DOHH2 (cell line): ENCODE results near the gene PHF10.

Experiments
- H3F3A ChIP-seq: fragments of 200-600 bp; sonication (generic), shearing (Covaris generic); 2 replicates; pipeline ENCODE4 v1.6.0; 2016; ENCODE audit warnings: antibody characterized with exemption, mild to moderate bottlenecking; ENCODE audit not compliant: control insufficient read depth, insufficient read depth
- H3K27ac ChIP-seq: fragments of 200-600 bp; sonication (generic); 2 replicates; pipeline ENCODE4 v1.5.1; 2014; ENCODE audit warnings: low read depth, mild to moderate bottlenecking, low read length, moderate library complexity
- H3K27me3 ChIP-seq: fragments of 200-600 bp; sonication (generic); 2 replicates; pipeline ENCODE4 v1.6.1; 2014; ENCODE audit warnings: mild to moderate bottlenecking, low read length, mixed read lengths; ENCODE audit not compliant: control insufficient read depth
- H3K36me3 ChIP-seq: fragments of 200-600 bp; sonication (generic); 2 replicates; pipeline ENCODE4 v1.6.1; 2014; ENCODE audit warnings: mild to moderate bottlenecking, low read length, moderate library complexity, mixed read lengths; ENCODE audit not compliant: control insufficient read depth
- H3K4me1 ChIP-seq: fragments of 200-600 bp; sonication (generic); 2 replicates; pipeline ENCODE4 v1.6.1; 2014; ENCODE audit warnings: mild to moderate bottlenecking, low read length, mixed read lengths; ENCODE audit not compliant: control insufficient read depth
- H3K4me2 ChIP-seq: fragments of 200-600 bp; sonication (generic); 2 replicates; pipeline ENCODE4 v1.6.0; 2014; ENCODE audit warnings: mild to moderate bottlenecking, low read length, moderate library complexity
- H3K4me3 ChIP-seq: fragments of 200-600 bp; sonication (generic); 2 replicates; pipeline ENCODE4 v1.5.1; 2014; ENCODE audit warnings: mild to moderate bottlenecking, low read length, mixed read lengths
- H3K79me2 ChIP-seq: fragments of 200-600 bp; sonication (generic); 2 replicates; pipeline ENCODE4 v1.6.1; 2014; ENCODE audit warnings: mild to moderate bottlenecking, low read length, mixed read lengths; ENCODE audit not compliant: control insufficient read depth
- H3K9me2 ChIP-seq: fragments of 200-600 bp; sonication (generic); replicated peaks from 2 replicates; pipeline ENCODE4 v1.6.1; 2014; ENCODE audit warnings: mild to moderate bottlenecking, low read length, mixed read lengths; ENCODE audit not compliant: control insufficient read depth
- H3K9me3 ChIP-seq: fragments of 200-600 bp; sonication (generic); 2 replicates; pipeline ENCODE4 v1.6.1; 2014; ENCODE audit warnings: antibody characterized with exemption, low read length, mixed read lengths; ENCODE audit not compliant: control insufficient read depth, insufficient read depth
- H4K20me1 ChIP-seq: fragments of 200-600 bp; sonication (generic); 2 replicates; pipeline ENCODE4 v1.6.0; 2014; ENCODE audit warnings: low read depth, mild to moderate bottlenecking, antibody characterized with exemption, low read length, moderate library complexity; ENCODE audit not compliant: control insufficient read depth, insufficient read depth
- CTCF ChIP-seq: fragments of 200-600 bp; sonication (generic); IDR thresholded peaks from one replicate; pipeline ENCODE4 v1.5.1; 2014; ENCODE audit warnings: antibody characterized with exemption, mild to moderate bottlenecking, low read depth, low read length; ENCODE audit not compliant: poor library complexity, severe bottlenecking
- EZH2phosphoT487 ChIP-seq: fragments of 200-600 bp; sonication (generic); IDR thresholded peaks from 2 replicates; pipeline ENCODE4 v1.6.1; 2017; ENCODE audit warnings: borderline replicate concordance, mild to moderate bottlenecking, antibody characterized with exemption, low read length, moderate library complexity, mixed read lengths

The PHF10 gene

DNA sequence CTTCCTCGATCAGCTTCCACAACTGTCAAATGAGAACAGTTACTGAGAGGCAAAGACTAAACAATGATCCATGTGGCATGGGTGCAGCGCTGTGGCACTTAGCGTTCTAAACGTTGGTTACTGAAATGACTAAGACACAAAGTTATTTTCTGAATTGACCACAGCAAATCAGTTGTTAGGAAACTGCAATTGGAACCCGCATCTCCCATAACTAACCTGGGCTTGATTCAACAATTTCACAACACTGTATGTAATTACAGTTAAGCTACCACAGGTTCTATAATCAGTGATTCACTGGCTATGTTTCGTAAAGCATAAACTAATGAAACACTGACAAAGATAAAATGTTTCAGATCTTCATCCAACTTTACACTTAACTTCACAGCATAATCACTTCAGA, 35.0 kb downstream of the PHF10 start:
- Histone ChIP-seq H3K79me2 (peaks cover 37% of the 10 kb centered on the region), H3K27me3 (no peaks in the 10 kb centered on the region), H3K9me3 (peaks cover 13% of the 10 kb centered on the region), H3K27ac (no peak overlapping the region), H3K4me3 (no peak overlapping the region), H4K20me1 (no peaks in the 10 kb centered on the region), H3F3A (no peaks in the 10 kb centered on the region), H3K4me2 (no peak overlapping the region), H3K4me1 (no peaks in the 10 kb centered on the region), H3K36me3 (peaks cover 52% of the 10 kb centered on the region), H3K9me2 (no peaks in the 10 kb centered on the region)
- TF ChIP-seq CTCF (no peak), EZH2phosphoT487 (no peak)

GRCh38 chr6:169685860-169686259, 38.4 kb downstream of the PHF10 start:
- H3K4me1 ChIP-seq, result no peaks in the 10 kb centered on the region
- no peak overlapping the region for H3K27ac ChIP-seq
- peaks cover 13% of the 10 kb centered on the region for H3K9me3 ChIP-seq
- no peak overlapping the region for H3K4me3 ChIP-seq
- TF ChIP-seq CTCF (no peak), EZH2phosphoT487 (no peak)
- H3K9me2 ChIP-seq, result no peaks in the 10 kb centered on the region
- peaks cover 67% of the 10 kb centered on the region for H3K36me3 ChIP-seq
- H3K27me3 ChIP-seq, result no peaks in the 10 kb centered on the region
- H4K20me1 ChIP-seq, result no peaks in the 10 kb centered on the region
- no peaks in the 10 kb centered on the region for H3F3A ChIP-seq
- peaks cover 31% of the 10 kb centered on the region for H3K79me2 ChIP-seq
- no peak overlapping the region for H3K4me2 ChIP-seq

- H3K36me3 ChIP-seq, result peaks cover 73% of the 10 kb centered on the region
- H4K20me1 ChIP-seq, result no peaks in the 10 kb centered on the region
- H3K4me3 ChIP-seq, result no peak overlapping the region
- no peak overlapping the region for H3K4me2 ChIP-seq
- H3K9me2 ChIP-seq, result no peaks in the 10 kb centered on the region
- H3F3A ChIP-seq, result no peaks in the 10 kb centered on the region
- no peaks in the 10 kb centered on the region for H3K4me1 ChIP-seq
- peaks cover 29% of the 10 kb centered on the region for H3K79me2 ChIP-seq
- peaks cover 13% of the 10 kb centered on the region for H3K9me3 ChIP-seq
- TF ChIP-seq EZH2phosphoT487 (no peak), CTCF (no peak)
- H3K27me3 ChIP-seq, result no peaks in the 10 kb centered on the region
- no peak overlapping the region for H3K27ac ChIP-seq
Observed at GRCh38 chr6:169684056-169684455, 40.2 kb downstream of the PHF10 start.

- Histone ChIP-seq H4K20me1 (no peaks in the 10 kb centered on the region), H3K27ac (no peak overlapping the region), H3F3A (no peaks in the 10 kb centered on the region), H3K36me3 (peaks cover 45% of the 10 kb centered on the region), H3K79me2 (peaks cover 12% of the 10 kb centered on the region), H3K4me1 (no peaks in the 10 kb centered on the region), H3K4me3 (no peak overlapping the region), H3K27me3 (no peaks in the 10 kb centered on the region), H3K9me3 (no peaks in the 10 kb centered on the region; the same call in 1 of the 2 replicates), H3K4me2 (no peak overlapping the region), H3K9me2 (no peaks in the 10 kb centered on the region)
- no peak for TF ChIP-seq CTCF
- no peak for TF ChIP-seq EZH2phosphoT487
Observed at GRCh38 chr6:169678342-169678741, 46.0 kb downstream of the PHF10 start.
